Measurements from ENCODE around the gene NDEL1.

DNA sequence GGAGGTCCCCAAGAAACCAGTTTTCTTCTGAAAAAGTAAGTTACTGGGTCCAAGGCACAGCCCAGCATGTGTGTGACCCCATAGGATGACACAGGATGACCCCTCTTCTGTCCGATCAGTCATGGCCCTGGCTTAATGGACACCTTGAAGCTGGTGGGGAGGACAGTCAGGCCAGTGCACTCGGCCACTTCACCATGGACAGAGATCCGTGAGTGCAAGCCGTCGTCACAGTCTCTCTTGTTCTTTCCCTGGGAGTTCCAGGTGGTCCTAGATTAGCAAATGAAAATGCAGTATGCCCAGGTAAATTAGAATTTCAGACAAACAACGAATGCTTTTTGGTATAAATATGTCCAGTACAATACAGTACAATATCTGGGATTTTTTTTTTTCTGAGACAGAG is 36.7 kb upstream of the NDEL1 start:
- TF ChIP-seq, protein P1, sequence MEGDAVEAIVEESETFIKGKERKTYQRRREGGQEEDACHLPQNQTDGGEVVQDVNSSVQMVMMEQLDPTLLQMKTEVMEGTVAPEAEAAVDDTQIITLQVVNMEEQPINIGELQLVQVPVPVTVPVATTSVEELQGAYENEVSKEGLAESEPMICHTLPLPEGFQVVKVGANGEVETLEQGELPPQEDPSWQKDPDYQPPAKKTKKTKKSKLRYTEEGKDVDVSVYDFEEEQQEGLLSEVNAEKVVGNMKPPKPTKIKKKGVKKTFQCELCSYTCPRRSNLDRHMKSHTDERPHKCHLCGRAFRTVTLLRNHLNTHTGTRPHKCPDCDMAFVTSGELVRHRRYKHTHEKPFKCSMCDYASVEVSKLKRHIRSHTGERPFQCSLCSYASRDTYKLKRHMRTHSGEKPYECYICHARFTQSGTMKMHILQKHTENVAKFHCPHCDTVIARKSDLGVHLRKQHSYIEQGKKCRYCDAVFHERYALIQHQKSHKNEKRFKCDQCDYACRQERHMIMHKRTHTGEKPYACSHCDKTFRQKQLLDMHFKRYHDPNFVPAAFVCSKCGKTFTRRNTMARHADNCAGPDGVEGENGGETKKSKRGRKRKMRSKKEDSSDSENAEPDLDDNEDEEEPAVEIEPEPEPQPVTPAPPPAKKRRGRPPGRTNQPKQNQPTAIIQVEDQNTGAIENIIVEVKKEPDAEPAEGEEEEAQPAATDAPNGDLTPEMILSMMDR (IDR thresholded peaks at IDR 0.05), result no peak
- no peak for TF ChIP-seq POLR2A (IDR thresholded peaks at IDR 0.05)
